Ramos (cell line): ENCODE measurements around the gene PALM.
"Not testable (repeated sequence)": the region's sequence is repeated elsewhere in the genome, so short reads cannot be mapped to it uniquely, and the experiment has no call there.

Source experiments
- in situ Hi-C: fragments of 300-500 bp; cut with MboI; formaldehyde crosslinking; loops from one replicate; pipeline ENCODE4 v1.14.3; 2022; ENCODE audit warnings: low sequenced_read_pairs; ENCODE audit not compliant: unreplicated experiment

Gene PALM

GRCh38 chr19:677601-678436, 30.9 kb upstream of the PALM start:
- in situ Hi-C loops = no loop called here

GRCh38 chr19:678791-679388, 29.8 kb upstream of the PALM start:
- in situ Hi-C loops = no loop called here

GRCh38 chr19:679418-680286, 29.1 kb upstream of the PALM start:
- in situ Hi-C loops = no loop called here

- in situ Hi-C loops = no loop called here
Observed at GRCh38 chr19:680287-681028, 28.3 kb upstream of the PALM start.

- in situ Hi-C loops = no loop called here
Observed at GRCh38 chr19:681029-682019, 27.4 kb upstream of the PALM start.

GRCh38 chr19:682678-683320, 25.9 kb upstream of the PALM start:
- in situ Hi-C loops = no loop called here

- in situ Hi-C loops = no loop called here
Observed at GRCh38 chr19:685454-685931, 23.2 kb upstream of the PALM start.

GRCh38 chr19:686589-687297, 22.0 kb upstream of the PALM start:
- in situ Hi-C loops = no loop called here

GRCh38 chr19:687569-688166, 21.1 kb upstream of the PALM start:
- in situ Hi-C loops = no loop called here

GRCh38 chr19:688214-688613, 20.5 kb upstream of the PALM start:
- in situ Hi-C loops = no loop called here

GRCh38 chr19:688992-689391, 19.7 kb upstream of the PALM start:
- in situ Hi-C loops = no loop called here

GRCh38 chr19:690203-690602, 18.5 kb upstream of the PALM start:
- in situ Hi-C loops = no loop called here

- in situ Hi-C loops = no loop called here
Observed at GRCh38 chr19:694481-695351, 14.0 kb upstream of the PALM start.

- in situ Hi-C loops = no loop called here
Observed at GRCh38 chr19:695352-695949, 13.3 kb upstream of the PALM start, which contains the start of gene PRSS57. TSS of gene PRSS57 (minus strand) at chr19:695452. CDS start at chr19:695430, 22 bp downstream.

GRCh38 chr19:698529-698928, 10.2 kb upstream of the PALM start:
- in situ Hi-C loops = not testable (repeated sequence)

GRCh38 chr19:699885-700284, 8.8 kb upstream of the PALM start:
- in situ Hi-C loops = not testable (repeated sequence)
